ENCODE results near the gene LHFPL4. TPM values are rescaled to one million over a fixed set of nuclear protein-coding genes. Genes with fewer than 3 reads are reported as not detected.
"Not testable (repeated sequence)": the region's sequence is repeated elsewhere in the genome, so short reads cannot be mapped to it uniquely, and the experiment has no call there.

Gene LHFPL4
- polyA plus RNA-seq (2011; rRNA removed) (not detected in 2 replicates), polyA minus RNA-seq (2011; rRNA and poly(A)+ RNA removed) (not detected in 2 replicates)

DNA sequence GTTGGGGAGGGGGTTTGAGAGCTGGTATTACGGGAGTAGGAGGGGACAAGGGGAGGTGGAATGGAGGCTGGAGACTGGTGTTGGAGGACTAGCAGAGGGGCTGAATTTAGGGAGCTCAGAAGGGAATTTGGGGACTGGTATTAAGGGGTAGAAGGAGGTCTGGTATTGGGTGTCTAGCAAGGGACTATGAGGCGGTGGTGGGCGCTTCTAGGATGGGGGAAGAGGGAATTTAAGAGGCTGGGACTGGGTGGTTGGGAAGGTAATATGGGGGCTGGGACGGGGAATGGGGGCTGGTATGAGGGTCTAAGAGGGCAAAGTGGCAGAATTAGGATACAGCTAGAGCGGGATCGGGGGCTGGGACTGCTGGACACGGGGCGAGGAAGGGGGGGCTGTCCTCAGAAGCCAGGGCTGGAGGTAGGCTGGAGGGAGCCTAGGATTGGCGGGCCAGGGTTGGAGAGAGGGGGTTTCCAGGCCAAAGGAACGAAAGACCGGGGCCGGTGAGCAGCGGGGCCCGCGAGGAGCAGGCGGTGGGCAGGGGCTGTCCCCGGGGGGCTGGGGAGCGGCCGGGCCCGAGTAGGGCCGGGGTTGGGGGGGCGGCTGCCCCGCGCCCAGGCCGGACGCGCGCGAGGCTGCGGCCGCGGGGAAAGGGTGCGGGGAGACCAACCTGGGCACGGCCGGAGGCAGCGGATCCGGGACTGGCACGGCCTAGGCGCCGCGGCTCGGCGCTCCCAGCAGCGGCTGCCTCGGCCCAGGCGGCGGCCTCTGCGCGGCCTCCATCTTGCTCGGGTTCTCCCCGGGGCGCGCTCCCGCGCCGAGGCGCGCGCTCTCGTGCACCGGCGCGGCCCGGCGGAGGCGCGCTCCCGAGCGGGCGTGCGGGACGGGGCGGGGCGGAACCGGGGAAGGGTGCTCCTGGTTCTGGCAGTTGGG lies at the start of gene LHFPL4:
LHFPL4 (minus strand) TSS at position 802 of the 927 bp plus-strand sequence. CDS start 1,143 bp downstream, outside the sequence.
- no peak for DNase-seq (ENCODE audit: low read depth)
- ChIA-PET CTCF (no interaction called here), POLR2A (no interaction called here)
- Histone ChIP-seq H3K4me3 (ENCODE audit: low read depth, low read length) (no peak within 1 kb of the TSS), H3K27me3 (ENCODE audit: control insufficient read depth, insufficient read depth, low read length) (peaks cover 6% of the 10 kb centered on the region; the same call in 1 of the 2 replicates), H3K36me3 (ENCODE audit: control insufficient read depth, insufficient read depth, low read length) (no peaks in the 10 kb centered on the region)
- TF ChIP-seq, protein P1, sequence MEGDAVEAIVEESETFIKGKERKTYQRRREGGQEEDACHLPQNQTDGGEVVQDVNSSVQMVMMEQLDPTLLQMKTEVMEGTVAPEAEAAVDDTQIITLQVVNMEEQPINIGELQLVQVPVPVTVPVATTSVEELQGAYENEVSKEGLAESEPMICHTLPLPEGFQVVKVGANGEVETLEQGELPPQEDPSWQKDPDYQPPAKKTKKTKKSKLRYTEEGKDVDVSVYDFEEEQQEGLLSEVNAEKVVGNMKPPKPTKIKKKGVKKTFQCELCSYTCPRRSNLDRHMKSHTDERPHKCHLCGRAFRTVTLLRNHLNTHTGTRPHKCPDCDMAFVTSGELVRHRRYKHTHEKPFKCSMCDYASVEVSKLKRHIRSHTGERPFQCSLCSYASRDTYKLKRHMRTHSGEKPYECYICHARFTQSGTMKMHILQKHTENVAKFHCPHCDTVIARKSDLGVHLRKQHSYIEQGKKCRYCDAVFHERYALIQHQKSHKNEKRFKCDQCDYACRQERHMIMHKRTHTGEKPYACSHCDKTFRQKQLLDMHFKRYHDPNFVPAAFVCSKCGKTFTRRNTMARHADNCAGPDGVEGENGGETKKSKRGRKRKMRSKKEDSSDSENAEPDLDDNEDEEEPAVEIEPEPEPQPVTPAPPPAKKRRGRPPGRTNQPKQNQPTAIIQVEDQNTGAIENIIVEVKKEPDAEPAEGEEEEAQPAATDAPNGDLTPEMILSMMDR (IDR thresholded peaks at IDR 0.05; ENCODE audit: insufficient read depth, low read depth, low read length), result no peak

DNA sequence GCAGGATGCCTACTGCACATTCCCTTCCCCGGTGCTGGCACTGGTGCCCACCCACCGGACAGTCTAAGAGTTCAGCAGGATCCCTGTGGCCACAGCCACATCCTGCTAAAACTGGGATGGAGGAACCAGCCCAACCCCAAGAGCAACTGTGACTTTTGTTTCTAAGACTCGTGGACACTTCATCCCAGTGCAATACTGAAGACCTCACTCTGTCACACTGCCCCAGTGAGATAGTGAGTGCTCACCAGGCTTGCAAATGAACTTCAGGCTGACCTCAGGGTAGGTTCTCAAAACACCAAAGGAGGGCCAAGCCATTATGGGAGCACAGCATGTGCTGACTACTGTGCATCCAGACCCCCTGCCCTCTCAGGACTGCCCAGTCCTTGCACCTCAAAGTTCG lies 49.0 kb upstream of the LHFPL4 start:
- CTCF ChIA-PET, result no interaction called here
- no peaks in the 10 kb centered on the region for H3K36me3 ChIP-seq (ENCODE audit: control insufficient read depth, insufficient read depth, low read length)
- TF ChIP-seq, protein P1 (IDR thresholded peaks at IDR 0.05; ENCODE audit: insufficient read depth, low read depth, low read length), result no peak
- POLR2A ChIA-PET, result no interaction called here
- no peak for DNase-seq (ENCODE audit: low read depth)
- H3K4me3 ChIP-seq (ENCODE audit: low read depth, low read length), result no peak overlapping the region
- H3K27me3 ChIP-seq (ENCODE audit: control insufficient read depth, insufficient read depth, low read length), result no peaks in the 10 kb centered on the region

DNA sequence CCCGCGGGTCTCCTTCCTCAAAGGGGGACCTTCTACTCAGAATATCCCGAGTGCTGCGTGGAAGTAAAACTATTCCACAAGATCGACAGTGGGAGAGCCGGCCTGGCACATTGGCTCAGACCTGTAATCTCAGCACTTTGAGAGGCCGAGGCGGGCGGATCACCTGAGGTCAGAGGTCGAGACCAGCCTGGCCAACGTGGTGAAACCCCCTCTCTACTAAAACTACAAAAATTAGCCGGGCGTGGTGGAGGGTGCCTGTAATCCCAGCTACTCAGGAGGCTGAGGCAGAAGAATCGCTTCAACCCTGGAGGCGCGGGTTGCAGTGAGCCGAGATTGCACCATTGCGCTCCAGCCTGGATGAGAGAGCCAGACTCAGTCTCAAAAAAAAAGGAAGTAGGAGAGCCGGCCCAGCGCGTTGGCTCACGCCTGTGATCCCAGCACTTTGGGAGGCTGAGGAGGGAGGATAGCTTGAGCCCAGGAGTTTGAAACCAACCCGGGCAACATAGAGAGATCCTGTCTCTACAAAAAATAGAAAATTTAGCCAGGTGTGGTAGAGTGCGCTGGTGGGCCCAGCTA lies 47.5 kb upstream of the LHFPL4 start:
- POLR2A ChIA-PET; DNase-seq (ENCODE audit: low read depth); H3K4me3 ChIP-seq (ENCODE audit: low read depth, low read length); H3K36me3 ChIP-seq (ENCODE audit: control insufficient read depth, insufficient read depth, low read length); H3K27me3 ChIP-seq (ENCODE audit: control insufficient read depth, insufficient read depth, low read length): not testable (repeated sequence)
- CTCF ChIA-PET, result interaction anchor here (0.6 kb wide), 1 partner anchor 1038 kb away, joined by 3 read pairs; no protein-coding TSS in a partner anchor

DNA sequence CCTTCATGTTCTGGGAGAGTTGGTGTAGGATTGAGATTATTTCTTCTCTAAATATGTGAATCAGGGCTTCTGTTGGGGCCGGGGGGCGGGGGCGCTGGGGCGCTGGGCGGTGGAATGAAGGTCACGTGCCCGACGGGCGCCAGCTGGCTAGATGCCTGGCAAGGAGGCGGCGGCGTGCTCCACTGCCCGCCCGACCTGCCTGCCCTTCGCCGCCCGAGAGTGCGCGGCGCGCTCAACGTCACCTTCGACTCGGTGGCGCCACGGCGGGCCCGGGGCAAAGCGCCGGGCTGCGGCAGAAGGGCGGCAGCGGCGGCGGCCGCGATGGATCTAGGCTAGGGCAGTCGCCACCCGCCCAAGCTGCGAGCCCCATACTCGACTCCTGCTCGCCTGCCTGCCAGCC lies 47.0 kb upstream of the LHFPL4 start:
- Histone ChIP-seq H3K27me3 (ENCODE audit: control insufficient read depth, insufficient read depth, low read length) (no peaks in the 10 kb centered on the region), H3K4me3 (ENCODE audit: low read depth, low read length) (no peak overlapping the region), H3K36me3 (ENCODE audit: control insufficient read depth, insufficient read depth, low read length) (no peaks in the 10 kb centered on the region)
- TF ChIP-seq, protein P1 (IDR thresholded peaks at IDR 0.05; ENCODE audit: insufficient read depth, low read depth, low read length), result no peak
- no peak for DNase-seq (ENCODE audit: low read depth)
- CTCF ChIA-PET, result no interaction called here
- POLR2A ChIA-PET, result no interaction called here

DNA sequence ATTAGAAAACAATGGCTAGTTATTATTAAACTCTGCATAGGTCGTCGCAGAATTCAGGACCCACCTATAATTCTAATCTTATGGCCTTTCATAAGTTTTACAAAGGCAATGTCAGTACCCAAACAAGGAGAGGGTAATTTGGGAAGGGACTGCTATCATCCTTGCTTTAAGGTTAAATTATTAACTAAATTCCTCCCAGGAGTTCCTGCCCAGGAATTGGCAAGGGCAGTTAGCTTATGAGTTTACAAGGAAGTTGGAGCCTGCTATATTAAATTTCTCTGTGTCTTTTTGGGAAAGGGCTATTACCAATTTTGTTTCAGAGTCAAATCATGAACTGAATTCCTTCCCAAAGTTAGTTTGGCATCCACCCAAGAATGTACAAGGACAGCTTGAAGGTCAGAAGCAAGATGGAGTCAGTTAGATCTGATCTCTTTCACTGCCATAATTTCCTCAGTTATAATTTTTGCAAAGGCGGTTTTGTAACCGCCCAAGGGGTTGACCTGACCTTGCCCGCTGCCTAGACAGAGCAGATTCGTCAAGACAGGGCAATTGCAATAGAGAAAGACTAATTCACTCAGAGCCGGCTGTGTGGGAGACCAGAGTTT lies 45.3 kb upstream of the LHFPL4 start:
- no peak for DNase-seq (ENCODE audit: low read depth)
- no peaks in the 10 kb centered on the region for H3K36me3 ChIP-seq (ENCODE audit: control insufficient read depth, insufficient read depth, low read length)
- H3K4me3 ChIP-seq (ENCODE audit: low read depth, low read length), result no peak overlapping the region
- CTCF ChIA-PET, result interaction anchor here (1.2 kb wide), 1 partner anchor 15 kb away, joined by 3 read pairs; no protein-coding TSS in a partner anchor
- POLR2A ChIA-PET, result no interaction called here
- TF ChIP-seq, protein P1 (IDR thresholded peaks at IDR 0.05; ENCODE audit: insufficient read depth, low read depth, low read length), result no peak
- no peaks in the 10 kb centered on the region for H3K27me3 ChIP-seq (ENCODE audit: control insufficient read depth, insufficient read depth, low read length)

Measured in BJ (cell line).